GM21423 (cell line): ENCODE measurements around the gene C8G.
A peak's percentile ranks its signal among the peaks of the same experiment; 100 is the strongest.

ENCODE experiments used
- ATAC-seq: cut with Tn5 transposase; IDR thresholded peaks from one replicate; pipeline ENCODE4 v1.9.1; 2021; ENCODE audit warnings: mild to moderate bottlenecking, moderate library complexity; ENCODE audit not compliant: unreplicated experiment

C8G gene

GRCh38 chr9:136940526-136941230, 4.4 kb upstream of the C8G start:
- no peak for ATAC-seq

GRCh38 chr9:136941231-136942111, 3.6 kb upstream of the C8G start:
- ATAC-seq, result no peak

GRCh38 chr9:136942112-136942880, 2.7 kb upstream of the C8G start:
- ATAC-seq, result no peak

- no peak for ATAC-seq
These were observed 2.2 kb upstream of the C8G start for GRCh38 chr9:136942881-136943230.

GRCh38 chr9:136943291-136944211, 1.5 kb upstream of the C8G start:
- peak; percentile 3 for ATAC-seq

GRCh38 chr9:136944212-136944518, 878 bp upstream of the C8G start:
- ATAC-seq, result peak; percentile 39

GRCh38 chr9:136945333-136946227, 537 bp downstream of the C8G start:
- ATAC-seq, result no peak

GRCh38 chr9:136946228-136947027, 1.4 kb downstream of the C8G start:
- ATAC-seq, result no peak

- ATAC-seq, result no peak
These were observed 2.2 kb downstream of the C8G start for GRCh38 chr9:136947028-136947891.

- ATAC-seq, result no peak
These were observed 3.0 kb downstream of the C8G start for GRCh38 chr9:136947955-136948510.

- ATAC-seq, result no peak
These were observed 4.3 kb downstream of the C8G start for GRCh38 chr9:136949239-136949816.

GRCh38 chr9:136949817-136950655, 5.0 kb downstream of the C8G start:
- peak; percentile 85 for ATAC-seq

- ATAC-seq, result no peak
These were observed 5.7 kb downstream of the C8G start for GRCh38 chr9:136950656-136951276.

- no peak for ATAC-seq
These were observed 6.7 kb downstream of the C8G start, which contains the start of gene LCN12 for GRCh38 chr9:136951541-136952320. LCN12 (plus strand) TSS chr9:136952273; CDS start chr9:136952328, 55 bp downstream.

GRCh38 chr9:136952321-136952850, 7.3 kb downstream of the C8G start:
- ATAC-seq, result no peak
